NCI-H2196 treated with DMSO at 0.1 percent for 48 hours (cell line): ENCODE measurements around the gene OOEP.
"Not testable (repeated sequence)": the region's sequence is repeated elsewhere in the genome, so short reads cannot be mapped to it uniquely, and the experiment has no call there.

Experiments used
- DNase-seq: peaks from one replicate; lab custom pipeline; 2025; ENCODE audit not compliant: unreplicated experiment; lab: John Stamatoyannopoulos, UW

The OOEP gene

GRCh38 chr6:73369563-73369962 lies at the start of gene OOEP:
TSS of gene OOEP (minus strand) at chr6:73369897. CDS start at chr6:73369792, 105 bp downstream.
- DNase-seq: no peak

- no peak for DNase-seq
Observed at GRCh38 chr6:73418081-73418741, 48.5 kb upstream of the OOEP start.

- DNase-seq: no peak
Observed at GRCh38 chr6:73413102-73413501, 43.4 kb upstream of the OOEP start.

- no peak for DNase-seq
Observed at GRCh38 chr6:73409395-73409794, 39.7 kb upstream of the OOEP start.

DNA sequence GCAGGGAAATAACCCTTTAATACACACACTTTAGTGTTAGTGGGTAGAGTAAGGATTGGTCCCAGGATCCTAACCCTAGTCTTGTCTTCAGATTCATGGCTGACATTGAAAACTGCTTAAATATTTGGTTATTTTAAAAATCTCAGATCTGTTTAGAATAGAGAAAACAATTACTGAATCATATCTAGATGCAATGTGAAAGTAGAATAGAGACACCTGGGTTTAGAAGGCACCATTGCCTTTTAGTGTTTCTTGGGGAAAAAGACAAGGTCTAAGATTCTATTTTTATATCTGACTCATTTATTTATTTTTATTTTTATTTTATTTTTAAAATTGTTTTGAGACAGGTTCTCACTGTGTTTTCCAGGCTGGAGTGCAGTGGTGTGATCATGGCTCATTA lies 31.0 kb upstream of the OOEP start:
- no peak for DNase-seq

GRCh38 chr6:73395875-73396274 lies 26.2 kb upstream of the OOEP start:
- DNase-seq: no peak

DNA sequence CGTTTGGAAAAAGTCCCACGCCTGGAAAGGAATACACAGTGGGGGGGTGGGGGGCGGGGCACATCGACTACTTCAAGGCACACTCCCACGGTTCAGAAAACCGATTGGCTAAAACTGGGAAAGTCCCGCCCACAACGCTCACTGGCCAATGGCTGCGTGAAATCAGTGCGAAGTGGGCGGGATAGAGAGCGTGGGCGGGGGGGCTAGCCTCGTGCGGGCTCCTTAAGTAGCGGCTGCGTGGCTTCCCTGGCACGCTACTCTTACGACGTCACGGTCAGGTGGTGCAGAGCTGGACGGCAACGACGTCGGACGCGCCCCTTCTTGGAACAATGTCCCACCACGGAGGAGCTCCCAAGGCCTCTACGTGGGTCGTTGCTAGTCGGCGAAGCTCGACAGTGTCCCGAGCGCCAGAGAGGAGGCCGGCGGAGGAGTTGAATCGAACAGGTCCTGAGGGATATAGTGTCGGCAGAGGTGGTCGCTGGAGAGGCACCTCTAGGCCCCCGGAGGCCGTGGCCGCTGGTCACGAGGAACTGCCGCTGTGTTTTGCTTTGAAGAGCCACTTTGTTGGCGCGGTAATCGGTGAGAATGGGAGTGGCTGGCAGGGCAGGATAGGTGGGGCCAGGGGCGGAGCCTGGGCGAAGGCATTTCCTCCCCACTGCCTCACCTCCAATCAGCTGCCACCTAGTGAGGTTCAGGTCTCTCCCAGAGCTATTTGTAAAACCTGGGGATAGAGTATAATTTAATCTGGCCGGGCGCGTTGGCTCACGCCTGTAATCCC lies 25.1 kb upstream of the OOEP start, which contains the start of gene DDX43:
Gene DDX43 (plus strand): TSS at position 252 of the 778 bp plus-strand sequence. CDS start 78 bp downstream, at position 330.
- no peak for DNase-seq

GRCh38 chr6:73393278-73393677 lies 23.6 kb upstream of the OOEP start:
- no peak for DNase-seq

DNA sequence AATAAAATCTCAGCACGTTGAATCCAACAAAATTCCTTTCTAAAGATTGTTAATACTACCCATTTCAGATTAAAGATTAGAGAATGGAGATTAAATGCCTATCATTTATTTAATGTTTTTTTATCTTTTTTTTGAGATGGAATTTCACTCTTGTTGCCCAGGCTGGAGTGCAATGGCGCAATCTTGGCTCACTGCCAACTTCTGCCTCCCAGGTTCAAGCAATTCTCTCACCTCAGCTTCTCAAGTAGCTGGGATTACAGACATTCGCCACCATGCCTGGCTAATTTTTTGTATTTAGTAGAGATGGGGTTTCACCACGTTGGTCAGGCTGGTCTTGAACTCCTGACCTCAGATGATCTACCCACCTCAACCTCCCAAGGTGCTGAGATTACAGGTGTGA lies 22.5 kb upstream of the OOEP start:
- DNase-seq: not testable (repeated sequence)

DNA sequence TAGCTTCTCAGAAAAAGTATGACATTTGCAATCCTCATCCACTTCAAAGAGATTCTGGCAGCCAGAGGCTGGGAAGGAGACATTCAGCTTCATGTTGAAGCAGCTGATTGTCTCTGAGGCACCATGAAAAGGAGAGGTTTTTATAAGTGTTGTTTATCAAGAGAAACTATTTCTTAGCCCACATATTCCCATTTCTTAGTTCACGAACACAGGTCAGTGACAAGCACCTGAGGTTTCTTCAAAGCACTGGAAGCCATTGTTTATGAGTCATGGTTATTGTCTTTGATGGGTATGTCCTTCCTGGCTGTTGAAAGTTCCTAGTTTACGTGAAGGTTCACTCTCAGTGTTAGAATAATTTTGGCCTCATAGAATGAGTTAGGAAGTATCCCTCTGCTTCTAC lies 22.0 kb upstream of the OOEP start:
- DNase-seq: no peak

- DNase-seq: no peak
Observed at GRCh38 chr6:73389854-73390253, 20.2 kb upstream of the OOEP start.

DNA sequence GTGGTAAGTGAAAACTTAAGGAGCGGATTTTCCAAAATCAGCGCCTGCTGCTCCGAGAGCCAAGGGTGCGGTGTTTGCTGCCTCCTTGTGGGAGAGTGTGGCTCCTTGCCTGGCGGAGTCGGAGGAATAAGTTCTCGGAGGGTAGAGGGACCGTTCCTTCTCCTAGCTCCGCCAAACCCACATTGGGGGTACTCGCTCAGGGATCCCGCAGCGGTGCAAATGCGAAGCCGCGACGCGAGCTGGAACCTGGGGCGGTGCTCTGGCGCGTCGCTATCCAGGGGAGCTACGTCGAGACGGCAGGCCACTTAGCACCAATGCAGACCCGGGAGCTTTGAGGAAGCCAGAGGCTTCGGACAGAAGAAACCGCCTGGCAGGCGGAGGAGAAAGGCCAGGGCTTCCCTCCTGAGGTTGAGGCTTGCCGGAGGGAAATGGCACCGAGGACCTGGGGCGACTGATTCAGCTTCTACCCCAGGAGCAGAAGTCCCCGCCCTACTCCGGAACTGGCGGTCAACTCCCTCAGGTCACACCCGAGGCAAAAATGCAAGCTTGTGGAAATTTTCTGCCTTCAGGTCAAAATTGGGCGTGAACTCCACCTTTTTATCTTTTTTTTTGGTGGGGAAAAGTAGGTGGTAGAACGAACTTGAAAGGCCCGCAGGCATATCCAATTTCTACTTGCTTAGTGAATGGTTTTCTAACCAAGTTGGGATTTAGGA lies 19.3 kb upstream of the OOEP start:
- peak; percentile 10 for DNase-seq

- no peak for DNase-seq
Observed at GRCh38 chr6:73388433-73388799, 18.7 kb upstream of the OOEP start.

DNA sequence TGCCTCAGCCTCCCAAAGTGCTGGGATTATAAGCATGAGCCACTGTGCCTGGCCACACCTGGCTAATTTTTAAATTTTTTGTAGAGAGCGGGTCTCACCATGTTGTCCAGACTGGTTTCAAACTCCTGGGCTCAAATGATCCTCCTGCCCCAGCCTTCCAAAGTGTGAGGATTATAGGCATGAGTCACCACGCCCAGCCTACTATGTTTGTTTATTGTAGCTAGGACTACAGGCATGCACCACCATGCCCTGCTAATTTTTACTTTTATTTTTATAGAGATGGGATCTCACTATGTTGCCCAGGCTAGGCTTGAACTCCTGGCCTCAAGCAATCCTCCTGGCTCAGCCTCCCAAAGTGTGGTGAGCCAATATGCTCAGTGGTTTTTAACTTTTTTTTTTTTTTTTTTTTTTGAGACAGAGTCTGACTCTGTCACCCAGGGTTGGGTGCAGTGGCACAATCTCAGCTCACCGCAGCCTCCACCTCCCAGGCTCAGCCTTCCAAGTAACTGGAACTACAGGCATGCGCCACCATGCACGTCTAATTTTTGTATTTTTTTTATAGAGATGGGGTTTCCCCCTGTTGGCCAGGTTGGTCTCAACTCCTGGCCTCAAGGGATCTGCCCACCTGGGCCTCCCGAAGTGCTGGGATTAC lies 12.9 kb upstream of the OOEP start:
- no peak for DNase-seq

DNA sequence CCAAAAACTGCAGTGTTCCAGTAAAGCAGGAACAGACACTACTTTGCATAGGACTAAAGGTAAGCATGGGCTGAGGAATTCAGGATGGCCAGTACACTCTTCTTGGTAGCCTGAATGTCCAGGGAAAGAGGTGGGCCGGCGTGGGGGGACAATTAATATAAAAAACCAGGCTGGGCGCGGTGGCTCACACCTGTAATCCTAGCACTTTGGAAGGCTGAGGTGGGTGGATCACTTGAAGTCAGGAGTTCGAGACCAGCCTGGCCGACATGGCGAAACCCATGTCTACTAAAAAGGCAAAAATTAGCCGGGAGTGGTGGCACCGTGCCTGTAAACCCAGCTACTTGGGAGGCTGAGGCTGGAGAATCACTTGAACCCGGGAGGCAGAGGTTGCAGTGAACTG lies 11.8 kb upstream of the OOEP start:
- DNase-seq: not testable (repeated sequence)

GRCh38 chr6:73377225-73377624 lies 7.5 kb upstream of the OOEP start:
- DNase-seq: no peak

- no peak for DNase-seq
Observed at GRCh38 chr6:73375216-73375615, 5.5 kb upstream of the OOEP start.

DNA sequence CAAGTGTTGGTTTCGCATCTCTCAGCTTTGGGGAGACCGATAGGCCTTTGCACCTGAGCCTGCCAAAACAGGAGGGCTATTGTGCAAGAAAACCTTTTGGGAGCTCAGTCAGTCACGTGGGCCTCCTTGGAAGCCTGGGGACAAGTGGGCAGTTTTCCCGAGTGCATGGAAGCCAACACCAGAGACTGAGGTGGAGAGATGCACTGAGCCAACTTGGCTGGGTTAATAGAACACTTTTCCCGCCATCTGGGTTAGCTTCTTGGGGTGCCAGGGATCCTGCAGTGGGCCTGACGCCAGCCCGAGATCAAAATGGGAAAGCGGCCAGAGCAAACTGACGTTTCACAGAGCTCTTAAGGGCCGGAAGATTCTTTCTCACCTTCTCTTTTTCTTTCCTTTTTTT lies 2.8 kb upstream of the OOEP start:
- DNase-seq: no peak

- DNase-seq: no peak
Observed at GRCh38 chr6:73371984-73372383, 2.3 kb upstream of the OOEP start.

DNA sequence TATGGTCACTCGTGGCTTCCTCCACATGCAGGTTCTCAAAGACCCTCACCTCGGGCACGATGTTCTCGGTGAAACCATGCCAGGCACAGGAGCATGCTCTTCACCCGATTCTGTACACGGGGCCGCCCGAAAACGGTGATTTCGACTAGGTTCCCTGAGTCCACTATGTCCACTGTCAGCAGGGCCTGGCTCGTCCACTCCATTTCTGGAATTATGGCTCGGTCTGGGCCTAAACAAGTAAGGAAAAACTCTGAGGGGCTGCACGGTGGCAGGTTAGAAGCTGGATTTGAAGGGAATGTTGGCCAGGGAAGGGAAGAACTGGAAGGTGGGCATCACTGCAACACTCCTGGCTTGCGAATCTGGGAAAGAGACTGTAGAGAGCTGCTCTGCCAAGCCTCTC lies 540 bp downstream of the OOEP start:
- no peak for DNase-seq

DNA sequence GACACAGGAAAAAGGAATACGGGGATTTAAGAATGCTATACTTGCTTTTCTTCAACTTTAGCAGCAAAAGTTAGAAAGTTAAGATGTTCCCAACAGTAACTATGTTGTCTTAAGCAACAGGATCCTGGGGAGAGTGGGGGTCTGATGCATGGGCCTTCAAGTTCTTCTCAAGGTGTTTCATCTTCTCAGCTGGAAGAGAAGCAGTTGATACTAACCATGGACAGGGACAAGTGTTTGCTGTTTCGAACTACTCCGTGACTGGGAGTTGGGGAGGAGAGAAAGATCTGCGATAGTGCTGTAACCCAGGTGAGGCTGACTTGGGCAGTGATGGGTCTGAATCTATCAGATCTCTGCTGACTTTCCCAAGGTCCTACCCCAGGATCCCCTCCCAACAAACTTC lies 1.0 kb downstream of the OOEP start:
- DNase-seq: no peak
